Measurements from ENCODE around the gene OR7C2.
"Not testable (repeated sequence)": the region's sequence is repeated elsewhere in the genome, so short reads cannot be mapped to it uniquely, and the experiment has no call there.

OR7C2 gene

GRCh38 chr19:14941189-14941588, at the start of gene OR7C2:
Gene OR7C2 (plus strand): TSS chr19:14941489. CDS start chr19:14941489, 0 bp downstream.
- no peak for DNase-seq

GRCh38 chr19:14901675-14902260, 39.5 kb upstream of the OR7C2 start:
- no peak for DNase-seq

DNA sequence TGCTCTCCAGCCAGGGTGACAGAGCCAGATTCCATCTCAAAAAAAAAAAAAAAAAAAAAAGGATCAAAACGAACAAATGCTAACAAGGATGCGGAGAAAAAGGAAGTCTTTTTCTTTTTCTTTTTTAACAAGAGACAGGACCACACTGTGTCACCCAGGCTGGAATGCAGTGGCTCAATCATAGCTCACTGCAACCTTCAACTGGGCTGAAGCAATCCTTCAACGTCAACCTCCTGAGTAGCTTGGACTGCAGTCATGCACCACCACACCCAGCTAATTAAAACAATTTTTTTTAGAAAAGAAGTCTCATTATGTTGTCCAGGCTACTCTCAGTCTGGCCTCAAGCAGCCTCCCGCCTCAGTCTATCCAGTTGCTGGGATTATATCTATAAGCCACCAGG, 34.6 kb upstream of the OR7C2 start:
- no peak for DNase-seq

DNA sequence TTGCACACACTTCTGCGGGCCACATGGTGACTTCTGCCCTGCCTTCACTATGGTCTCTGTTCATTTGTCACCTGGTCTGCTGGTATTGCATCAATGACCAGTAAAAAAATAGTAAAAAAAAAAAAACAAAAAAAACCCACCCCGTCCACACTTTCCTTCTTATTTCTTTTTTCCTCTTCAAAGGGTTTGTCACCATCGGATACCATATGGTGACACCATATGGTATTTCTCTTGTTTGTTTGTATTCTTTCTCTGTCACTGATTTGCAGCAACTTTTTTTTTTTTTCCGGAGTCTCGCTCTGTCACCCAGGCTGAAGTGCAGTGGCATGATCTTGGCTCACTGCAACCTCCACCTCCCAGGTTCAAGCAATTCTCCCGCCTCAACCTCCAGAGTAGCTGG, 26.2 kb upstream of the OR7C2 start:
- DNase-seq, result no peak

DNA sequence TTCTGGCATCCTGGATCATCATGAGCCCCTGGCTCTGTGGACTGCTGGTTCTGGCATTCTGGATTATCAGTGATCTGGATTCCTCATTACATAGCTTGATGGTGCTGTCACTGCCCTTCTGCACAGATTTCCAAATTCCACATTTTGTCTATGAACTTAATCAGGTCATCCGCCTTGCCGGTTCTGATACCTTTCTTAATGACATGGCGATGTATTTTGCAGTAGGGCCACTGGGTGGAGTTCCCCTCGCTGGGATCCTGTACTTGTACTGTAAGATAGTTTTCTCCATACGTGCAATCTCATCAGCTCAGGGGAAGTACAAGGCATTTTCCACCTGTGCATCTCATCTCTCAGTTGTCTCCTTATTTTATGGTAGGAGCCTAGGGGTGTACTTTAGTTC, 24.4 kb upstream of the OR7C2 start:
- no peak for DNase-seq

- DNase-seq, result no peak
Measured at GRCh38 chr19:14933506-14933905, 7.8 kb upstream of the OR7C2 start.

DNA sequence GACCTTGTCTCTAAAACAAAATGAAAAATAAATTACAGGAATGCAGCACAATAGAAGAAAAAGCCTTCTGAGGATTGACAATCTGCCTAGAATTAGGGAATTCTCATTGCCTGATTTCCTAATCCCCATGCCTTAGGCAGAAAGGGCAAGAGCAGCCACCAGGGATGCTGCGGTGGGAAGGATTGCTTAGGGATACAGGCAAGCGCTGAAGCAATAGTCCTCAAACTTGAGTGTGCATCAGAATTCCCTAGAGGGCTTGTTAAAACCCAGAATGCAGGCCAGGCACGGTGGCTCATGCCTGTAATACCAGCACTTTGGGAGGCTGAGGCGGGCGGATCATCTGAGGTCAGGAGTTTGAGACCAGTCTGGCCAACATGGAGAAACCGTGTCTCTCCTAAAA, 1.0 kb upstream of the OR7C2 start:
- DNase-seq, result no peak

- no peak for DNase-seq
Measured at GRCh38 chr19:14943601-14944000, 2.3 kb downstream of the OR7C2 start.

- no peak for DNase-seq
Measured at GRCh38 chr19:14944456-14944855, 3.2 kb downstream of the OR7C2 start.

DNA sequence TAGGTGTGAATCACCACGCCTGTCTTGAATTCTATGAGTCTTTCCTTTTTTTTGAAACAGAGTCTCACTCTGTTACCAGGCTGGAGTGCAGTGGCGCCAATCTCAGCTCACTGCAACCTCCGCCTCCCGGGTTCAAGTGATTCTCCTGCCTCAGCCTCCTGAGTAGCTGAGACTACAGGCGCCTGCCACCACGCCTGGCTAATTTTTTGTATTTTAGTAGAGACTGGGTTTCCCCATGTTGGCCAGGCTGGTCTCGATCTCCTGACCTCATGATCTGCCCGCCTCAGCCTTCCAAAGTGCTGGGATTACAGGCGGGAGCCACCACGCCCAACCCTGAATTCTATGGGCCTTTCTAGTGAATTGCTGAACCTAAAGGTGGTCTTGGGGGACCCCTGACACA, 8.1 kb downstream of the OR7C2 start:
- not testable (repeated sequence) for DNase-seq

DNA sequence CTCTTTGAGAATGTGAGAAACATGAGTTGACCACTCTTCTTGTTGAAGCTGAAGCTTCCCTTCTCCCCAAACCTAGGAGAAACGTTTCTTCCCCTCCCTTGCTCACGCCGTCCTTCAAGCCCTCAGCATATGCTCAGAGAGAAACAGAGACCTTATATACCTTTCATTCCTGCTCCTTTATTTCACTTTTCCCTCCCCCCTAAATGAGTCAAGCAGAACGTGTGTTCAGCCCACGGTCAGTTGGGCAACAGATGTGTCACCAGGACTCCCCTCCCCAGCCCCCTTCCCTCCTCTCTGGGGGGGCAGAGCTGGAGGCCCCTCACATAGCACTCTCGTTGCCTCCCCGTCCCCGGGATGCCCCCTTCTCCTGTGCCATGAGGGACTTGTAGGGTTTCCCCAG, 8.6 kb downstream of the OR7C2 start:
- no peak for DNase-seq

GRCh38 chr19:14950421-14950820, 9.1 kb downstream of the OR7C2 start:
- DNase-seq, result no peak

DNA sequence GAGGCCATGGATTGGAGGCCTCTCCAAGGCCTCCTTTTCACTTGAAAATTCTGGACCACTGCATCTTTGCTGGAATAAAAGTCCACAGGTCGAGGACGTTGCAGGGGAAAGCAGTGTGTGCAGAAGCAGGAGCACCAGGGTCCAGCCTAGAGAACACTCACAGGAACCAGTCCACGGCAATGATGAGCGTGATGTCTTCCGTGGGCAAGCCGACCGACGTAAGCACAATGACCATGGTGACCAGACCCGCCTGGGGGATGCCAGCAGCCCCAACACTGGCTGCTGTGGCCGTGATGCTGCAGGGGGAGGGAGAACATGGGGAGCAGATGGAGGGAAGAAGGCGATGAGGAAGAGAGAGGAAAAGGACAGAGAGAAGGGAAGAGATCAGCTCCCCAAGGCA, 11.5 kb downstream of the OR7C2 start:
- DNase-seq, result no peak

- DNase-seq, result no peak
Measured at GRCh38 chr19:14954071-14954655, 12.9 kb downstream of the OR7C2 start.

DNA sequence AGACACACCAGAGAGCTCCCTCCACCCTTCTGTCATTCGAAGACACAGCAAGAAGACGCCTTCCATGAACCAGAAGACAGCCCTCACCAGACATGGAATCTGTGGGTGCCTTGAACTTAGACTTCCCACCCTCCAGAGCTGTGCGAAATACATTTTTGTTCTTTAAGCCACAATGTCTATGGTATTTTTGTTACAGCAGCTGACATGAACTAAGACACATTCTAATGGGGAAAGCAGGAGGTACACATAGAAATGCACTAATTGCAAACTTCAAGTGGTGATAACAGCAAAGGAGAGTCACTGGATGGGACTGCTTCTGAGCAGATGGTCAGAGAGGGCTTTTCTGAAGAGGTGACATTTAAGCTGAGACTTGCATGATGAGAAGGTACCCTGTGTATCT, 16.2 kb downstream of the OR7C2 start:
- DNase-seq, result no peak

- no peak for DNase-seq
Measured at GRCh38 chr19:14959263-14959662, 18.0 kb downstream of the OR7C2 start.

DNA sequence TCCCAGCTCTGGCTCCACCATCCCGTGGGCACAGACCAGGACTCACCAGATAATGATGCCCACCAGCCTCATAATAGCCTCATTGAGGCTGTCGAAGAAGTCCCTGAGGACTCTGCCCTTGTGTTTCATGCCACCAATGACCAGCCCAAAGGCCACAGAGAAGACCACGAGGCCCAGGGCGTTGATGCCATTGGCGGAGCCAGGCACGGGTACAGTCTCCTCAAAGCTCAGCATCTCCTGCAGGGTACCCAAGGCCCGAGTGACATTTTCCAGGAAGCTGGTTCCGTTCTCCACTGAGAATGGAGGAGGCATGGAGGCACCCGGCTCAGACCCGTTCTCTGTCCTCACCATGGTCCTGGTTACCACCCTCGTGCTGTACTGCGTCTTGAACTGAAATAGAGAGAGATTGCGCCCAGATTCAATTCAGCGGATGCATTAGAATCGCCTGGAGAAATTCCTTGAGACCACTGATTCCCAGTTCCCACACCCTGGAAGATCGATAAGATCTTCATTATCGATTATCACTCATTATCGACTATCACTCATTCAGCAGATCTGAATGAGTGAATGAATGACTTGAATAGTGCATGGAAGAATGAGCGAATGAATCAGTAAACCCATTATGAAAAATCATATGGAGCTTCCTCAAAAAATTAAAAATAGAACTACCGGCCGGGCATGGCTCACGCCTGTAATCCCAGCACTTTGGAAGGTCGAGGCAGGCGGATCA, 20.8 kb downstream of the OR7C2 start:
- DNase-seq, result no peak

- no peak for DNase-seq
Measured at GRCh38 chr19:14968247-14968646, 27.0 kb downstream of the OR7C2 start.

DNA sequence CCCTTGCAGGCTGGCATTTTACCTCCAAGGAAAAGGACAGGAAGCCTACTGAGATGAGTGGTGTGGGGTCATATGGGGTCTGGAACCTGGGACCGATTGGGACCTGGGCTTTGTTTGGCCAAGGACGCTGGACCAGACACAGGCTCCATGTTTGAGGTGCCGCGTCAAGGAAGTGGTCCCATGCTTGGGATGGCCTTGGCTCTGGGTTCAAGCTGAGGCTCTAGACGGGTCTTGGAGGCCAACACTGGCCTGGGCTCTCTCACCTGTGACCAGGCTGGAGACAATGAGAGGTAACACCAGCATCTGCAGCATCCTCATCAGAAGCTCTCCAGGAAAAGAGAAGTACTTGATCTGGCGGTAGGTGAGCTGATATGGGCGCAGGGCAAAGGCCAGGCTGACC, 30.2 kb downstream of the OR7C2 start:
- no peak for DNase-seq

GRCh38 chr19:14972676-14973075, 31.4 kb downstream of the OR7C2 start:
- no peak for DNase-seq

DNA sequence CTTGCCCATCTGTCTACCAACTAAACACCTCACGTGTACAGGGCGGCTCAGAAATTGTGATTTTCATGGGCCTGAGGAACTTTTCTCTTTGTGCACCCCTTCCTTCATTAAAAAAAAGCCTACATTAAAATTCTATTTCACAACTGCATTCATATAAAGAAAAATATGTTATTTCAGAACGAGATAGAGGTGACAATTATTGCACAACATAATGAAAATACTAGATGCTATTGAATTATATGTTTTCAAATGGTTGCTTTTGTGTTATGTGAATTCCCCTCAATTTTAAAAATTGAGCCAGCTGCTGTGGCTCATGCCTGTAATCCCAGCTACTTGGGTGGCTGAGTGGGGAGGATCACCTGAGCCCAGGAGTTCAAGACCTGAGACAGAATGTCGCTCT, 33.2 kb downstream of the OR7C2 start:
- no peak for DNase-seq

GRCh38 chr19:14977128-14977527, 35.8 kb downstream of the OR7C2 start:
- DNase-seq, result no peak

DNA sequence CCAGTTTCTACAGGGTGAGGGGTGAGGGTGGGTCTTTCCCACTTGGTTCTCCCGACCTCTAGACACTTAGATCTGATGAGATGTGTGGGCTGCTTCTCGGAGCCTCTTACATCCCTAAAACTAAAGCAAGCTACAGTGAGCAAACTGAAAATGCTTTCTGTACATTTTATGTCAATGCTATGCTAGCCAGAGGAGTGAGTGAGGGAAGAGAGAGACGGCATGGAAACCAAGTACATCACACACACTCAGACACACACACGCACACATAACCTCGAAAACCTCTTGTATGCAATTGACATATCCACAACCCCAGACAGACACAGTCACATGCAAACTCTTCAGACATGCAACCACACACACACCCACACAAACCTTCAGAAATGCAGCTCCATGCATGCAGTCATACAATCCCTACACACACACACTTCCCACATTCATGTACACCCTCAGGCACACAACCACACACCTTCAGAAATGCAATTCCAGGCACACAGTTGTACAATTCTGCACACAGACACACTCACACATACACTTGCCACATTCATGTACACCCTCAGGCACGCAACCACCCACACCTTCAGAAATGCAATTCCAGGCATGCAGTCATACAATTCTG, 37.0 kb downstream of the OR7C2 start:
- no peak for DNase-seq

Data from cortex of kidney (tissue), 1 donor.